Memory B cell (primary cell): ENCODE measurements around the gene MYBBP1A.

Source experiments
- ATAC-seq: fragments of 150-1000 bp; cut with Tn5 transposase; 2 replicates; pipeline ENCODE4 v1.10.0; 2021; ENCODE audit warnings: low read depth, mild to moderate bottlenecking, moderate library complexity
- DNase-seq, 2 donors: peaks; one replicate each; pipeline ENCODE4 v3.0.0; 2022; ENCODE audit warnings: low spot score in 2 of 2
- H3K27ac Mint-ChIP-seq: one replicate; pipeline ENCODE4 v1.8.0; 2022; ENCODE audit warnings: mild to moderate bottlenecking, moderate library complexity, mixed read lengths
- H3K27me3 Mint-ChIP-seq: one replicate; pipeline ENCODE4 v1.8.0; 2022; ENCODE audit warnings: mixed read lengths
- H3K36me3 Mint-ChIP-seq: one replicate; pipeline ENCODE4 v1.8.0; 2022; ENCODE audit warnings: mild to moderate bottlenecking, mixed read lengths
- H3K4me1 Mint-ChIP-seq: one replicate; pipeline ENCODE4 v1.8.0; 2022; ENCODE audit warnings: mixed read lengths
- H3K4me3 Mint-ChIP-seq: one replicate; pipeline ENCODE4 v1.8.0; 2022; ENCODE audit warnings: mild to moderate bottlenecking, moderate library complexity, mixed read lengths
- H3K9me3 Mint-ChIP-seq: one replicate; pipeline ENCODE4 v1.8.0; 2022; ENCODE audit warnings: mixed read lengths

Gene MYBBP1A

GRCh38 chr17:4502466-4503154 lies 52.6 kb downstream of the MYBBP1A start:
- no peak for ATAC-seq
- no peaks in the 10 kb centered on the region for H3K9me3 Mint-ChIP-seq
- H3K4me1 Mint-ChIP-seq = peaks cover 19% of the 10 kb centered on the region
- peaks cover 20% of the 10 kb centered on the region for H3K27me3 Mint-ChIP-seq
- H3K4me3 Mint-ChIP-seq = no peak overlapping the region
- no peak for DNase-seq
- no peaks in the 10 kb centered on the region for H3K36me3 Mint-ChIP-seq
- no peak overlapping the region for H3K27ac Mint-ChIP-seq

DNA sequence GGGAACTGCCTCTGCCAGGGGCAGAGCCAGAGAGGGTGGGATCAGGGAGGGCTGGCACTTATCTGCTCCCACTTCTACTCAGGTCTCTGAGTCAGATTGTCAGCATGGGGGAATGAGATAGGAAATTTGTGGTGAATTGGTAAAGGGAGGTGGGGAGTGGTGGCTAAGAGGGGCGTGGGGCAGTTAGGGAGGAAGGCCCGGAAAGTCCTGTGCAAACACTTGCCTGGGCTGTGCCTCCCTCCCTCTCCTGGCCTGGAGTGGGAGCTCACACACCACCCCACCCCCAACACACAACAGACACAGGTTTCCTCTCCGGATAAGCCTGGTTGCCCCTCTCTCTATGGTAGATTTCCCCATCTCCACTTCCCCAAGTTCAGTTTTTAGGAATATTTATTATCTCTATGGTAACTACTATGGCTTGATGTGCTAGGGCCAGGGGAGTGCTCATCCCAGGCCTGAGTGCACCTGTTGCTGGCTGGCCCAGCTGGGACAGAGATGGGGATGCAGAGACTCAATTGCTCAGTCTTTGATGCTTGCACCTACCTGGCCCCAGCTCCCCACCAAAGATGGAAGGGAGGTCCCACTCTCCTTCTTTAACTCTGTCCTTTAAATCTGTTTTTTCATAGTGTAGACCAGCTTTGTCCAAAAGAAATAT lies 53.8 kb downstream of the MYBBP1A start:
- no peaks in the 10 kb centered on the region for H3K36me3 Mint-ChIP-seq
- H3K27me3 Mint-ChIP-seq = peaks cover 17% of the 10 kb centered on the region
- H3K27ac Mint-ChIP-seq = no peak overlapping the region
- peaks cover 28% of the 10 kb centered on the region for H3K4me1 Mint-ChIP-seq
- DNase-seq (no peak), ATAC-seq (no peak)
- no peak overlapping the region for H3K4me3 Mint-ChIP-seq
- H3K9me3 Mint-ChIP-seq = no peaks in the 10 kb centered on the region

DNA sequence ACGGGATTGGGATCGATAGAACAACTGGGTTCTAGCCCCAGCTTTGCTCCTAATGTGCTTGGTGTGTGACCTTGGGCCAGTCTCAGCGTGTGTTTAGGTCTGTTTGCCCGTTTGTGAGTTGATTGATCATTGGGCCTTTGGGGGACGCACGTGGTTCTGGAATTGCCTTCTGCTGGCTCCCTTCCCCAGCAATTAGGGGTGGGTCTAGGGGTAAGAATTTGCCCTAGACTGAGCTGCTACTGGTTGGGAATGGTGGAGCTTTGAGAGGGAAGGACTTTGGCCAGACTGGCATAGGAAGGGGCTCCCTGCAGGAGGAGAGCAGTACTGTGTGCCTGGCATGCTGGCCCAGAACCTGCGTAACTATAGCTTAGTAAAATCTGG lies 55.0 kb downstream of the MYBBP1A start:
- no peak for ATAC-seq
- Mint-ChIP-seq H3K27me3 (peaks cover 17% of the 10 kb centered on the region), H3K36me3 (no peaks in the 10 kb centered on the region), H3K9me3 (no peaks in the 10 kb centered on the region), H3K4me3 (peak overlapping the region; percentile 88), H3K27ac (no peak overlapping the region), H3K4me1 (peaks cover 28% of the 10 kb centered on the region)
- no peak for DNase-seq

GRCh38 chr17:4499431-4500190 lies 55.6 kb downstream of the MYBBP1A start:
- Mint-ChIP-seq H3K36me3 (no peaks in the 10 kb centered on the region), H3K4me3 (peak overlapping the region; percentile 88), H3K27ac (no peak overlapping the region), H3K27me3 (peaks cover 16% of the 10 kb centered on the region), H3K4me1 (peaks cover 28% of the 10 kb centered on the region), H3K9me3 (no peaks in the 10 kb centered on the region)
- DNase-seq (peak in 1 of 2 donors; percentile 41), ATAC-seq (peak; percentile 11)

- DNase-seq (peak; percentile 59 to 72), ATAC-seq (peak; percentile 81)
- H3K9me3 Mint-ChIP-seq = no peaks in the 10 kb centered on the region
- no peak within 1 kb of the TSS for H3K27ac Mint-ChIP-seq
- peaks cover 28% of the 10 kb centered on the region for H3K4me1 Mint-ChIP-seq
- H3K36me3 Mint-ChIP-seq = no peaks in the 10 kb centered on the region
- H3K27me3 Mint-ChIP-seq = peaks cover 13% of the 10 kb centered on the region
- peak within 1 kb of the TSS; percentile 88 for H3K4me3 Mint-ChIP-seq
Measured at GRCh38 chr17:4498461-4499397, 56.5 kb downstream of the MYBBP1A start, which contains the start of gene SPNS2. SPNS2 (plus strand) TSS chr17:4498881; CDS start chr17:4499048, 167 bp downstream.

GRCh38 chr17:4497101-4497824 lies 57.9 kb downstream of the MYBBP1A start:
- Mint-ChIP-seq H3K9me3 (no peaks in the 10 kb centered on the region), H3K27ac (no peak overlapping the region), H3K4me3 (peak overlapping the region; percentile 6), H3K4me1 (peaks cover 40% of the 10 kb centered on the region), H3K27me3 (peaks cover 8% of the 10 kb centered on the region), H3K36me3 (no peaks in the 10 kb centered on the region)
- peak; percentile 52 for ATAC-seq
- DNase-seq = no peak

DNA sequence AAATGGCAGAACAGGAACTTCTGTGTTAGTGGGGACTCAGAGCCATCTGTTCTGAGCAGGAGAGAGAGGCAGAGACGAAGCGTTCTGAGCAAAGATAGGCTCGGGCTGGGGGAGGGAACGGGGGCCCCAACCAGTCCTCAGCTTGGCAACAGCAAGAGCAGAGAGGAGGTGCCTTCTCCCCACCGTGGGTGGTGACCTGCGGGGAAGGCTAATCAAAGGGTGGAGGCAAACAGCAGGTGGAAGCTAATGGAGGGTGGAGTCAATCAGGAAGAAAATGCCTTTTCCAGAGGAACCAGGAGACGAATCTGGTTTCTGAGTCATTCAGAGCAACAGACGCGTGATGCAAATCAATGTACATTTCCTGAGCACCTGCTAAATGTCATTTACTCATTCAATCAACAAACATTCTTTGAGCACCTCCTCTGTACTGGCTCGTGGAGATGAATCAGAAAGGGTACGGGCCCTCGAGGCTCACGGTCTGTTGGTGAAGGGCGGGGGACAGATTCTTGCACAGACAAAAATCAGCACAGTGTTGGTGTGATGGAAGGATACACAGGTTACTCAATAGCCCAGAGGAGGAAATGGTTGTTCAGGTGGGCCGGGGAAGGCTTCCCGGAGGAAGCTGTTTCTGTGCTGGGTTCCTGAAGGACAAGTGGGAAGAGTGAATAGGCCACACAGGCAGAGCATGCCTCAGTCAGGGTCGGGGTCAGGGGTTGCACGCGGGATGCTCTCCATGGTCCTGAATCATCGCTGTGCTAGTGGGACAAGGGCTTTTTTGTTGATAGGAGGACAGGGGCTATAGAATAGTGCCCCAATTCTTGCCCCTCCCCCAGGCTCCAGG lies 62.2 kb downstream of the MYBBP1A start:
- Mint-ChIP-seq H3K27me3 (peaks cover 3% of the 10 kb centered on the region), H3K9me3 (no peaks in the 10 kb centered on the region), H3K4me1 (peaks cover 29% of the 10 kb centered on the region), H3K36me3 (no peaks in the 10 kb centered on the region), H3K27ac (no peak overlapping the region), H3K4me3 (peak overlapping the region; percentile 51)
- no peak for DNase-seq
- ATAC-seq = peak; percentile 37

- DNase-seq = no peak
- H3K4me1 Mint-ChIP-seq = peaks cover 24% of the 10 kb centered on the region
- H3K4me3 Mint-ChIP-seq = no peak overlapping the region
- no peaks in the 10 kb centered on the region for H3K9me3 Mint-ChIP-seq
- no peak overlapping the region for H3K27ac Mint-ChIP-seq
- peaks cover 5% of the 10 kb centered on the region for H3K27me3 Mint-ChIP-seq
- H3K36me3 Mint-ChIP-seq = no peaks in the 10 kb centered on the region
- ATAC-seq = no peak
Measured at GRCh38 chr17:4490637-4491061, 64.5 kb downstream of the MYBBP1A start.

- no peak overlapping the region for H3K4me3 Mint-ChIP-seq
- H3K36me3 Mint-ChIP-seq = no peaks in the 10 kb centered on the region
- ATAC-seq (no peak), DNase-seq (no peak)
- no peak overlapping the region for H3K27ac Mint-ChIP-seq
- no peaks in the 10 kb centered on the region for H3K9me3 Mint-ChIP-seq
- peaks cover 5% of the 10 kb centered on the region for H3K27me3 Mint-ChIP-seq
- H3K4me1 Mint-ChIP-seq = peaks cover 24% of the 10 kb centered on the region
Measured at GRCh38 chr17:4490109-4490591, 65.0 kb downstream of the MYBBP1A start.

GRCh38 chr17:4488989-4489595 lies 66.1 kb downstream of the MYBBP1A start:
- Mint-ChIP-seq H3K4me3 (no peak overlapping the region), H3K36me3 (no peaks in the 10 kb centered on the region), H3K27me3 (peaks cover 5% of the 10 kb centered on the region), H3K9me3 (no peaks in the 10 kb centered on the region), H3K4me1 (peaks cover 30% of the 10 kb centered on the region), H3K27ac (no peak overlapping the region)
- DNase-seq (no peak), ATAC-seq (no peak)
